ENCODE data around the gene JARID2. TPM values are rescaled to one million over a fixed set of nuclear protein-coding genes. Genes with fewer than 3 reads are reported as not detected.

Gene JARID2
- total and polyA plus RNA-seq, 2 of the 8 experiments (the other 6 are each of a cell fraction or from before 2014, with no cell fraction given) = 60.1 to 239 TPM

GRCh38 chr6:15426395-15426794 lies 180.5 kb downstream of the JARID2 start:
- no peak overlapping the region for H3K27ac ChIP-seq (ENCODE audit: low read depth, low read length)
- H3K14ac ChIP-seq (ENCODE audit: insufficient read length) = no peak overlapping the region
- FAIRE-seq (no peak), DNase-seq (ENCODE audit: low read depth in 1 of 2, low spot score in 2 of 2) (no peak)
- no peak overlapping the region for H2BK5ac ChIP-seq (ENCODE audit: low read depth, low read length)
- H3K9ac ChIP-seq (replicated peaks in 1 of 4; ENCODE audit: extremely low read depth in 1 of 4, low read depth in 3 of 4, low read length in 3 of 4) = no peak overlapping the region
- no peak overlapping the region for H4K8ac ChIP-seq (ENCODE audit: extremely low read depth, insufficient read depth, low read length)
- no peak overlapping the region for H2AK5ac ChIP-seq (ENCODE audit: low read depth, low read length)
- H3K4me2 ChIP-seq (ENCODE audit: insufficient read depth in 1 of 2, low read depth in 2 of 2, low read length in 2 of 2) = peak overlapping the region in 1 of 2 experiments; percentile 47; a peak in 2 of 4 replicates
- H2BK15ac ChIP-seq (ENCODE audit: low read length) = no peak overlapping the region
- H4K20me1 ChIP-seq (replicated peaks in 1 of 2; ENCODE audit: control insufficient read depth in 1 of 2, insufficient read depth in 2 of 2, low read length in 2 of 2) = peaks cover 59 to 74% of the 10 kb centered on the region in 2 experiments
- H3K79me2 ChIP-seq (ENCODE audit: control insufficient read depth in 1 of 2, insufficient read depth in 2 of 2, low read length in 2 of 2) = peaks cover 78 to 100% of the 10 kb centered on the region in 2 experiments
- no peak overlapping the region for H3K23ac ChIP-seq (ENCODE audit: insufficient read length)
- H2BK20ac ChIP-seq (ENCODE audit: low read length) = no peak overlapping the region
- no peak overlapping the region for H2BK12ac ChIP-seq (ENCODE audit: low read depth, low read length)
- H2BK120ac ChIP-seq (replicated peaks; ENCODE audit: low read depth, low read length) = no peak overlapping the region
- H3K9me3 ChIP-seq (ENCODE audit: insufficient read depth in 2 of 2, low read depth in 1 of 2, low read length in 1 of 2) = no peaks in the 10 kb centered on the region
- no peak overlapping the region for H4K5ac ChIP-seq (ENCODE audit: insufficient read length, low read depth, low read length)
- no peak overlapping the region for H3K56ac ChIP-seq (replicated peaks; ENCODE audit: insufficient read length, low read depth, low read length)
- POLR2A ChIA-PET (ENCODE audit: partially characterized antibody) = interaction anchor here (0.8 to 1.9 kb wide), 4 partner anchors 9 to 26 kb away, joined by 3 to 6 read pairs (median 4); no protein-coding TSS in a partner anchor
- H3K27me3 ChIP-seq (replicated peaks in 1 of 4; ENCODE audit: control insufficient read depth in 3 of 4, extremely low read depth in 1 of 4, insufficient read depth in 3 of 4, low read length in 3 of 4) = no peaks in the 10 kb centered on the region
- peaks cover 27% of the 10 kb centered on the region for H3K79me1 ChIP-seq (ENCODE audit: low read depth, low read length)
- H4K91ac ChIP-seq (replicated peaks; ENCODE audit: insufficient read length, low read length) = no peak overlapping the region
- no peak overlapping the region for H3K4me3 ChIP-seq (ENCODE audit: extremely low read depth in 1 of 4, insufficient read depth in 2 of 4, low read depth in 3 of 4, low read length in 4 of 4)
- 85% methylated on average over 2 of the region's 2 CpGs; no CpG with 5 or more reads in 1 of the 2 experiments for WGBS, 2 experiments (ENCODE audit: extremely low coverage in 1 of 2, insufficient coverage in 1 of 2, insufficient read length in 1 of 2, insufficient replicate concordance in 2 of 2, low coverage in 1 of 2, low lambda C conversion rate in 2 of 2, missing lambda C conversion rate in 1 of 2)
- no peaks in the 10 kb centered on the region for H3K23me2 ChIP-seq (ENCODE audit: low read depth, low read length)
- no peak overlapping the region for H3K4ac ChIP-seq (replicated peaks; ENCODE audit: insufficient read length, low read depth, low read length)
- peaks cover 0 to 4% (median under 1%) of the 10 kb centered on the region in 4 experiments; a peak in 2 of 8 replicates for H3K36me3 ChIP-seq (ENCODE audit: control insufficient read depth in 2 of 4, insufficient read depth in 4 of 4, low read length in 3 of 4)
- no peak overlapping the region for H2AFZ ChIP-seq (ENCODE audit: low read length)
- H3K4me1 ChIP-seq (replicated peaks in 1 of 4; ENCODE audit: control insufficient read depth in 3 of 4, insufficient read depth in 4 of 4, low read length in 3 of 4) = peaks cover 6 to 49% (median 20%) of the 10 kb centered on the region in 4 experiments
- CTCF ChIA-PET (ENCODE audit: partially characterized antibody) = interaction anchor here (0.8 to 2.3 kb wide), 6 partner anchors 9 to 1297 kb away, joined by 3 to 12 read pairs (median 3); no protein-coding TSS in a partner anchor
- no peak overlapping the region for H3K18ac ChIP-seq (ENCODE audit: extremely low read depth, low read length)
- TF ChIP-seq KDM1A (IDR thresholded peaks at IDR 0.05; ENCODE audit: borderline replicate concordance, low read length) (no peak), PHF8 (conservative IDR thresholded peaks at IDR 0.05; ENCODE audit: low read depth, low read length) (no peak), RNF2 (IDR thresholded peaks at IDR 0.05; ENCODE audit: borderline replicate concordance, low read depth, low read length, missing control alignments, poor library complexity, severe bottlenecking) (no peak), RBBP5 (IDR thresholded peaks at IDR 0.05; ENCODE audit: borderline replicate concordance, low read depth, low read length) (no peak), MAX (IDR thresholded peaks at IDR 0.05) (no peak), HDAC2 (IDR thresholded peaks at IDR 0.05; ENCODE audit: borderline replicate concordance in 1 of 2, low read depth in 2 of 2, low read length in 2 of 2) (no peak), NANOG (IDR thresholded peaks at IDR 0.05; ENCODE audit: insufficient read depth, low read depth, low read length, poor library complexity, severe bottlenecking) (no peak), RXRA (IDR thresholded peaks at IDR 0.05; ENCODE audit: insufficient read depth, low read depth, low read length) (no peak), SIX5 (IDR thresholded peaks at IDR 0.05; ENCODE audit: low read depth, low read length) (no peak), CHD2 (IDR thresholded peaks at IDR 0.05; ENCODE audit: low read length) (no peak), USF2 (IDR thresholded peaks at IDR 0.05; ENCODE audit: low read length) (no peak)
